AML-193 (cell line): ENCODE results near the gene TYW3.

Experiments
- DNase-seq, 2 experiments: peaks; one replicate each; lab custom pipeline; 2025; lab: John Stamatoyannopoulos, UW

TYW3 gene, protein sequence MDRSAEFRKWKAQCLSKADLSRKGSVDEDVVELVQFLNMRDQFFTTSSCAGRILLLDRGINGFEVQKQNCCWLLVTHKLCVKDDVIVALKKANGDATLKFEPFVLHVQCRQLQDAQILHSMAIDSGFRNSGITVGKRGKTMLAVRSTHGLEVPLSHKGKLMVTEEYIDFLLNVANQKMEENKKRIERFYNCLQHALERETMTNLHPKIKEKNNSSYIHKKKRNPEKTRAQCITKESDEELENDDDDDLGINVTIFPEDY

GRCh38 chr1:74732960-74733603 lies at the start of gene TYW3, which contains the start of gene CRYZ:
Gene TYW3 (plus strand): TSS chr1:74733152. CDS start chr1:74733245, 93 bp downstream.
Gene CRYZ (minus strand): TSS chr1:74733050. CDS start chr1:74724821, 8,229 bp downstream.
- peak; percentile 85 to 90 for DNase-seq

DNA sequence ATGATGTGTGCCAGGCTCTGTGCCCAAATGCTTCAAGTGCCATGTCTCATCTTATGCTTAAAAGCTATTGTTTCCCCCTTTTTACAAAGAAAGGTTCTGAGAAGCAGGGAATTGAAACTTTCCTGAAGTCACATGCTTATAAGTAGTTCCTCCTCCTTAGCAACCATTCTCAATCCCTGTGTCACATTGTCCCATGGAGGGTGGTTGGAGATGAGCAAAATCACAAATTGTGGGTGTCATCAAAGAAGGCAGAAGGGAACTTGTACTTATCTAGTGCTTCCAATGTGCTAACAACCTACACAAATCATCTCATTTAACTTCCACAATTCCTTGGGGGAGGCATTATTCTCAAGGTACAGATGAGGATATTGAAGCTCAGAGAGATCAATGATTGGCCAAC lies 49.3 kb upstream of the TYW3 start:
- no peak for DNase-seq

DNA sequence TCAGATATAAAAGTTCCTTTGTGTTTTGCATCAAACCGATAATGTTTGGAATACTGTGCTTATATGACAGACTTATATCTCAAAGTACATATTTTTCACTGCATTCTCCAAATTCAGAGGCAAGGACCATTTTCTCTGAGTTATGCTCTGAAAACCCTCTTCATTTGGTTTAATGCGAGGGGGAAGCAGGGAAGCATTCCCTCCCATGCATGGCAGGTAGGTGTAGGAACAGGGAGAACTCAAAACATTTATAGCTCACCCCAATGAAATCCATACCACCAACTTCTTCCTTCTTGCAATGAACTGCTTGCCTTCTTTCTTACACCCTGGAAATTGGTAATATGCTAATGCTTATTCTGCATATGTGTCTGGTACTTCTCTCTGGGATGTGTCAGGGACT lies 48.7 kb upstream of the TYW3 start:
- DNase-seq = no peak

- DNase-seq = no peak
Observed at GRCh38 chr1:74686928-74687327, 46.0 kb upstream of the TYW3 start.

DNA sequence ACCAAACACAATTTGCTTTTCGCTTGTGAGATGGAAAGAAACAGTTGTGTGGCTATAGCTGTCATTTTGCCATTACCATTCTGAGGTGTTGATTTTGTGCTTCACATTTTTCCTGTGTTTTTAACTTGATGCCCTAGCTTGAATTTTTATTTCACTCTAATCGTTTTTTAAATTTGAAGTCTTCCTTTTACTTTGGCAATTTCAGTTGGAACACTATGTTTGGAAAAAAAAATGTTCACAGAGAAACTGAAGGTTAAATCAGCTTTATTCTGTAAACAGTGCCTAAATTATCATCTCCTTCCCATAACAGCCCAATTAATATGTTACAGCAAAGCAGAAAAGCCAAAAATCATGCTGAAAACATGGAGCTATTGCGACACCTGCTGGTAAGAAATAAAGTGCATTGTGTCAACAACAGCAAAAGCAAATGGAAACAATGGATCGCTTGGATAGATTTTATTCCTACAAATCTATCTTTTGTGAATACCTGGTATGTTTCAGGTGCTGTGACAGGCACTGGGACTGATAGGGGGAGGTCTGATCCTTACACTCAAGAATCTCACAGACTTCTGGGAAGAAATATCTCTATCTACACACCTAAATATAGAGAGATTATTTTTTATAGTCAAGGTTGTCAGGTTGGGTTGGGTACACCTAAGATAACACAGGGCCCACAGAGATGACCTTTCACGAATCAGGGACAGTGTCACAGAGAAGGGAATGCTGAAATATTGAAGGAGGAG lies 43.2 kb upstream of the TYW3 start:
- peak; percentile 25 to 40 for DNase-seq

DNA sequence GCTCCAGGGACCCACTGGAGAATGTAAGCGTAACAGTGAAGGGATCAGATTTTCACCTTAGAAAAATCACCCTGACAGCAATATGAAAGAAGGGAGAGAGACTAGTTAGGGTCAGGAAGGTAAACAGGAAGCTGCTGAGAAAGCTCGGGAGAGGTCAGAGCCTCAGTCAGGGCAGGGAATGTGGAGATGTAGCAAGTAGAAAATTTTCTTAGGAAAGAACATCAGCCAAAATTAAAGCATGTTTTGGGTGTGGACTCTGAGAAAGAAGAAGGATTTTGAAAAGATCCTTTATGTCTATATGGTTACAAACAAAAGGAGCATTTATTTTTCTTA lies 42.6 kb upstream of the TYW3 start:
- DNase-seq = no peak

DNA sequence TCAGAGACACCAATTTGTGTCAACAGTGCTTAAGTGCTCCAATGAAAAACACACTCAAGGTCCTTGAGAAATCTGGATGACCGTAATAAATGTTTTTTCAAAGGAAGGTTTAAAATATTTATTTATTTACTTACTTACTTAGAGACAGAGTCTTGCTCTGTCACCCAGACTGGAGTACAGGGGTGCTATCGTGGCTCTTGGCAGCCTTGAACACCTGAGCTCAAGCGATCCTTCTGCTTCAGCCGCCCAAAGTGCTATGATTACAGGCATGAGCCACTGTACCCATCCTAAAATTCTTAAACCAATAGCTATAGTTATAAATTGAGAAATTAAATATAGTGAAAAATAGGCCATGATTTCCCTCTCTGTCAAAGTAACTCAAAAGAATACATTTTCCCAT lies 42.0 kb upstream of the TYW3 start:
- no peak for DNase-seq

- no peak for DNase-seq
Observed at GRCh38 chr1:74693473-74693872, 39.5 kb upstream of the TYW3 start.

DNA sequence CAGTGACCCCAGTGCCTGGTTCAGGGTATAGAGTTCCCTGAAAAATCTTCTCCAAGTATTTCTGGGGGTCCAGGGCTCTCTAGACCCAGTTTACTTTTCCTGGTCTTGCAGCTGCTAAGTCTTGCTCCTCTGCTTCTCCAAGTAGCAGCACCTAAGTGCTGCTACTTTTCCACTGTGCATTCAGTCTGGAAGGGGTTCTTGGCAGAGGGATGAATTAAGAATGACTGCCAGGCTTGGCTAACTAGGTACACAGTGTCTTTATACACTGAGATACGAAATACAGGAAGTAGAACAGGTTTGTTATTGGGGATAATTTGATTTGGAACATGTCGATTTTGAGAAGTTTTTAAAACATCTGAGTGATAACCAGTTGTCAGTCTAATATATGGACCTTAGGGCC lies 35.1 kb upstream of the TYW3 start:
- no peak for DNase-seq

GRCh38 chr1:74699331-74699730 lies 33.6 kb upstream of the TYW3 start:
- DNase-seq = no peak

DNA sequence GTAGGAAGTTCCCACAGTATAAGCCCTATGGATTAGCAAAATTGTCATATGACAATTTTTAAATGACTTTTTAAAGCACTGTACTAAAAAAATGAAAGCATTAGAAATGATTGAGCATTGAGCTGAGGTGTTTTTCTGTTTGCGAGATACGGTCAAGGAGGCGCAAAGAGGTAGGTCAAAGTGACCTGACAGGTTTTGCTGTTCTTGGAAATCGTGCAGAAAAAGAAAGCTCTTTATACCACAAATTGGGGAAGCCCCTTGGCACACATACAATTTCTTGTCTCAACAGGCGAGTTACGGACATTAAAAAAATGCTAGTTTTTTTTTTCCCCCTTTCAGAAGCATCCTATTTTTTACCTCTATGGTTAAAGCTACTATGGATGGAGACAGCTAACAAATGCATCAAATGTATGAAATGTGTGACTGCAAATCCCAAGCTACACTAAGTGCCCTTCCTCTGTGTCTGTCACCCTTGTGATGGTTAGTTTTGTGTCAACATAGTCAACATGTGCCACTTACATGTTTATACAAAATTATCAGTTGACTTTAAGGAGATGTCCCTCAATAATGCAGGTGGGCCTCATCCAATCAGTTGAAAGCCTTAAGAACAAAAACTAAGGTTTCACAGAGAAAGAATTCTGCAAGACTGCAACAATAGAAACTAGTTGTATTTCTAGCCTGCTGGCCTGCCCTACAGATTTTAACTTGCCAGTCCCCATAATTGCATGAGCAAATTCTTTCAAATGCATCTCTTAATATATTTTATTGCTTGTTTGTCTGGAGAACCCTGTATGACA lies 29.4 kb upstream of the TYW3 start:
- no peak for DNase-seq

DNA sequence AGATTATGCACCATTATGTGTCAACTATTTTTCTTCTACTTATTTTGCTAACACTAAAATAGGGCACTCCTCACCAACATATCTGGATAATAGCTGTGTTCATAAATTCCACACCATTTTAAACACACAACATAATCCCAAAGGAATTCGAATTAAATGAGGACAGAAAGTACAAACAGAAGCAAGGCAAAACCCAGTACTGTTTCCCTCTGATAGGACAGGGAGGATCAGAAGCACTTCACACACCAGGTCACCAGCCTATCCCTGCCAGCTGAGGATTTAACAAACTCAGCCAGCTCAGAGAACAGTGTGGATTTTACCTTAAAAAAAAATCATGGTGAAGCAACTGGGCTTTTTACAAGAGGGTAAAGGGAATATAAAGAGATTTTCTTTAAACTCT lies 20.1 kb upstream of the TYW3 start:
- DNase-seq = no peak

- DNase-seq = no peak
Observed at GRCh38 chr1:74713849-74714248, 19.1 kb upstream of the TYW3 start.

- DNase-seq = no peak
Observed at GRCh38 chr1:74714429-74715235, 18.3 kb upstream of the TYW3 start.

- DNase-seq = no peak
Observed at GRCh38 chr1:74715236-74715502, 17.8 kb upstream of the TYW3 start.

DNA sequence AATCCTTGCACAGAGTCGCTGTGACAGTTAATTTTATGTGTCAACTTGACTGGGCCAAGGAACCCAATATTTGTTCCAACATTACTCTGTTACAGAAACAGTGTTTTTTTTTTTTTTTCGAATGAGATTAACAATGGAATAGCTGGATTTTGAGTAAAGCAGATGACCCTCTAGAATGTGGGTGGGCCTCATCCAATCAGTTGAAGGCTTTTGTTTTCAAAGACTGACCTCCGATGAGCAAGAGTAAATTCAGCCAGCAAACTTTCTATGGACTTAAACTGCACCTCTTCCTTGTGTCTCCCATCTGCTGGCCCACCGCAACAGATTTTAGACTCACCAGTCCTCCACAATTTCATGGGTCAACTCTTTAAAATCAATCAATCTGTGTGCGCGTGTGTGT lies 17.1 kb upstream of the TYW3 start:
- DNase-seq = no peak

- no peak for DNase-seq
Observed at GRCh38 chr1:74716822-74717221, 16.1 kb upstream of the TYW3 start.

GRCh38 chr1:74717626-74718025 lies 15.3 kb upstream of the TYW3 start:
- DNase-seq = no peak

- DNase-seq = no peak
Observed at GRCh38 chr1:74726063-74726462, 6.9 kb upstream of the TYW3 start.

DNA sequence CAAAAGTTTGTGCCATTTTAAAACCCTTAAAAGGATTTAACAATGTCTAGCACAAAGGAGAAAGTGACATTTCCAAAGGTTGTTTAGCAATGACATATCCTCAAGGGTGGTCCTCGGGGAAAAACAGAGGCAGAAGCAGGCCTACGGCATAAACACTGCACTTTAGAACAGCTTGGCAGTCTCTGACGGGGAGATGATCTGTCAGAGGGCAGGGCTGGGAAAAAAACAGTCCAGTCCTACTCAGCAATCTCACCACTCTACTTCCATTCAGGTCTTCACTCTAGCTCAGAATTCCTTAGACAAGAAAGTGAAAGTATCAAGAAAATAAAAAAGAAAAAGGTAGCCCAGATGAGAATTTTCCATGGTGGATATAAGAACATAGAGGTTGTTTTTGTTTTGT lies 4.2 kb upstream of the TYW3 start:
- DNase-seq = no peak

- no peak for DNase-seq
Observed at GRCh38 chr1:74729741-74730478, 3.0 kb upstream of the TYW3 start.
